Neural progenitor cell (in vitro differentiated cells): ENCODE results near the gene ARHGEF11.

Experiments
- EZH2 ChIP-seq: fragments of 200-600 bp; sonication (generic); IDR thresholded peaks from 2 replicates; pipeline ENCODE4 v1.6.1; 2017; ENCODE audit warnings: antibody characterized with exemption, mild to moderate bottlenecking, moderate library complexity
- TF ChIP-seq, protein P1 (sequence below): fragments of 200-600 bp; sonication (generic); IDR thresholded peaks from 2 replicates; pipeline ENCODE4 v1.5.1; 2017; ENCODE audit warnings: antibody characterized with exemption, mild to moderate bottlenecking

DNA sequence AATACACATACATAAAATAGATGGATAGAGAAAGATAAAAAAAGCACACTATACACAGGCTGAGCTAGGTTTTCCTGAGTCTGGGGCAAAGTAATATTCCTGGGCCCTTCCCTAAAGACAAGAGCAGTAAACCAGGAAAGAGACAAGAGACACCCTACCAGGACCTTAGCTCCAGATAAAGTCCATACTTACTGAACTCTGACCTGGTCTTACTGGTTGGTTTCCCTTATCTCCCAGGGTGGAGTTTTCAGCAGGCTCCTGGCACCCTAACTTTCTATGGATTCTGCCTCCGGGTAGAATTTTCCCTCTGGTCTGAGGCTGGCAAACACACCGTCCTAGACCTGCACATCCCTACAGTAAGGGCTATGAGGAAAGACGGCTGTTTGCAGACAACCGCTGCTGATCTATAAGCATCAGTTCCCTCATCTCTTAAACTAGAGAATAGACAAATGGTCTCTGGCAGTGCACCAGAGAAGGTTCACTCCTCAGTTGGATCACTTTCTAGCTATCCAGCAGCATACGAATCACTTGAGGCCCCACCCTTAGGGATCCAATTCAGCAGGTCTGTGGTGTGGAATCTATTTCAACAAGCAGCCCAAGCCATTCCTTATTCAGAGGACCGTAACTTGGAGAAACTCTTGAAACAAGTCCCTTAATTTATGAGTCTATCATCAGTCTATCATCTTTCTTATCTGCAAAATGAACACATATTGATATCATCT lies 52.0 kb downstream of the ARHGEF11 start:
- no peak for TF ChIP-seq EZH2
- TF ChIP-seq, protein P1, sequence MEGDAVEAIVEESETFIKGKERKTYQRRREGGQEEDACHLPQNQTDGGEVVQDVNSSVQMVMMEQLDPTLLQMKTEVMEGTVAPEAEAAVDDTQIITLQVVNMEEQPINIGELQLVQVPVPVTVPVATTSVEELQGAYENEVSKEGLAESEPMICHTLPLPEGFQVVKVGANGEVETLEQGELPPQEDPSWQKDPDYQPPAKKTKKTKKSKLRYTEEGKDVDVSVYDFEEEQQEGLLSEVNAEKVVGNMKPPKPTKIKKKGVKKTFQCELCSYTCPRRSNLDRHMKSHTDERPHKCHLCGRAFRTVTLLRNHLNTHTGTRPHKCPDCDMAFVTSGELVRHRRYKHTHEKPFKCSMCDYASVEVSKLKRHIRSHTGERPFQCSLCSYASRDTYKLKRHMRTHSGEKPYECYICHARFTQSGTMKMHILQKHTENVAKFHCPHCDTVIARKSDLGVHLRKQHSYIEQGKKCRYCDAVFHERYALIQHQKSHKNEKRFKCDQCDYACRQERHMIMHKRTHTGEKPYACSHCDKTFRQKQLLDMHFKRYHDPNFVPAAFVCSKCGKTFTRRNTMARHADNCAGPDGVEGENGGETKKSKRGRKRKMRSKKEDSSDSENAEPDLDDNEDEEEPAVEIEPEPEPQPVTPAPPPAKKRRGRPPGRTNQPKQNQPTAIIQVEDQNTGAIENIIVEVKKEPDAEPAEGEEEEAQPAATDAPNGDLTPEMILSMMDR: no peak
